ENCODE data around the gene XRCC1.
A peak's percentile ranks its signal among the peaks of the same experiment; 100 is the strongest.

XRCC1 gene

GRCh38 chr19:43622956-43623355 lies 47.6 kb upstream of the XRCC1 start:
- Histone ChIP-seq H3K36me3 (replicated peaks; ENCODE audit: low read depth, low read length) (peaks cover 2% of the 10 kb centered on the region), H3K27me3 (ENCODE audit: low read depth, low read length) (no peaks in the 10 kb centered on the region), H3K79me2 (ENCODE audit: low read length) (peaks cover 24% of the 10 kb centered on the region), H3K4me2 (ENCODE audit: low read length) (no peak overlapping the region), H4K20me1 (ENCODE audit: insufficient read depth, low read length) (no peaks in the 10 kb centered on the region), H3K27ac (ENCODE audit: low read length) (no peak overlapping the region), H2AFZ (ENCODE audit: low read depth, low read length) (no peak overlapping the region), H3K4me3 (ENCODE audit: low read length) (no peak overlapping the region), H3K9ac (ENCODE audit: low read length) (no peak overlapping the region), H3K9me3 (ENCODE audit: insufficient read depth, low read length) (no peaks in the 10 kb centered on the region), H3K4me1 (ENCODE audit: low read length) (peaks cover 5% of the 10 kb centered on the region)
- no peak for TF ChIP-seq CTCF (IDR thresholded peaks at IDR 0.05; ENCODE audit: low read depth, low read length)
- no peak for TF ChIP-seq EZH2phosphoT487 (IDR thresholded peaks at IDR 0.05; ENCODE audit: low read depth)

GRCh38 chr19:43622070-43622469 lies 46.7 kb upstream of the XRCC1 start:
- TF ChIP-seq EZH2phosphoT487 (IDR thresholded peaks at IDR 0.05; ENCODE audit: low read depth) (no peak), CTCF (IDR thresholded peaks at IDR 0.05; ENCODE audit: low read depth, low read length) (no peak)
- H2AFZ ChIP-seq (ENCODE audit: low read depth, low read length): no peak overlapping the region
- H3K4me1 ChIP-seq (ENCODE audit: low read length): peaks cover 5% of the 10 kb centered on the region
- no peaks in the 10 kb centered on the region for H3K9me3 ChIP-seq (ENCODE audit: insufficient read depth, low read length)
- peaks cover 2% of the 10 kb centered on the region for H3K36me3 ChIP-seq (replicated peaks; ENCODE audit: low read depth, low read length)
- H3K4me3 ChIP-seq (ENCODE audit: low read length): no peak overlapping the region
- H4K20me1 ChIP-seq (ENCODE audit: insufficient read depth, low read length): no peaks in the 10 kb centered on the region
- H3K27ac ChIP-seq (ENCODE audit: low read length): no peak overlapping the region
- no peak overlapping the region for H3K9ac ChIP-seq (ENCODE audit: low read length)
- peaks cover 24% of the 10 kb centered on the region for H3K79me2 ChIP-seq (ENCODE audit: low read length)
- H3K4me2 ChIP-seq (ENCODE audit: low read length): no peak overlapping the region
- H3K27me3 ChIP-seq (ENCODE audit: low read depth, low read length): no peaks in the 10 kb centered on the region

GRCh38 chr19:43620061-43621001 lies 45.0 kb upstream of the XRCC1 start:
- Histone ChIP-seq H3K79me2 (ENCODE audit: low read length) (peaks cover 24% of the 10 kb centered on the region), H4K20me1 (ENCODE audit: insufficient read depth, low read length) (no peaks in the 10 kb centered on the region), H3K27me3 (ENCODE audit: low read depth, low read length) (no peaks in the 10 kb centered on the region), H3K36me3 (replicated peaks; ENCODE audit: low read depth, low read length) (peaks cover 2% of the 10 kb centered on the region), H2AFZ (ENCODE audit: low read depth, low read length) (peak overlapping the region; percentile 69; the same call in 1 of the 2 replicates), H3K9ac (ENCODE audit: low read length) (peak overlapping the region; percentile 93), H3K4me3 (ENCODE audit: low read length) (peak overlapping the region; percentile 90), H3K27ac (ENCODE audit: low read length) (peak overlapping the region; percentile 80), H3K4me1 (ENCODE audit: low read length) (peaks cover 5% of the 10 kb centered on the region), H3K4me2 (ENCODE audit: low read length) (peak overlapping the region; percentile 91), H3K9me3 (ENCODE audit: insufficient read depth, low read length) (no peaks in the 10 kb centered on the region)
- TF ChIP-seq EZH2phosphoT487 (IDR thresholded peaks at IDR 0.05; ENCODE audit: low read depth) (no peak), CTCF (IDR thresholded peaks at IDR 0.05; ENCODE audit: low read depth, low read length) (no peak)

GRCh38 chr19:43619262-43620060 lies 44.1 kb upstream of the XRCC1 start, which contains the start of gene ZNF428:
TSS of gene ZNF428 (minus strand) at chr19:43619629. CDS start at chr19:43614304, 5,325 bp downstream.
- peak within 1 kb of the TSS; percentile 90 for H3K4me3 ChIP-seq (ENCODE audit: low read length)
- H3K36me3 ChIP-seq (replicated peaks; ENCODE audit: low read depth, low read length): peaks cover 2% of the 10 kb centered on the region
- H3K9me3 ChIP-seq (ENCODE audit: insufficient read depth, low read length): no peaks in the 10 kb centered on the region
- H3K9ac ChIP-seq (ENCODE audit: low read length): peak within 1 kb of the TSS; percentile 93
- H2AFZ ChIP-seq (ENCODE audit: low read depth, low read length): peak within 1 kb of the TSS; percentile 93
- peak within 1 kb of the TSS; percentile 91 for H3K4me2 ChIP-seq (ENCODE audit: low read length)
- H3K79me2 ChIP-seq (ENCODE audit: low read length): peaks cover 24% of the 10 kb centered on the region
- peak within 1 kb of the TSS; percentile 80 for H3K27ac ChIP-seq (ENCODE audit: low read length)
- H4K20me1 ChIP-seq (ENCODE audit: insufficient read depth, low read length): no peaks in the 10 kb centered on the region
- no peaks in the 10 kb centered on the region for H3K27me3 ChIP-seq (ENCODE audit: low read depth, low read length)
- TF ChIP-seq CTCF (IDR thresholded peaks at IDR 0.05; ENCODE audit: low read depth, low read length) (no peak), EZH2phosphoT487 (IDR thresholded peaks at IDR 0.05; ENCODE audit: low read depth) (no peak)
- peaks cover 5% of the 10 kb centered on the region for H3K4me1 ChIP-seq (ENCODE audit: low read length)
